Measurements from ENCODE around the gene CACNA2D2. TPM values are rescaled to one million over a fixed set of nuclear protein-coding genes. Genes with fewer than 3 reads are reported as not detected.

The CACNA2D2 gene
- total RNA-seq, 2 experiments from 2014 or later = 0.56 to 1.1 TPM

DNA sequence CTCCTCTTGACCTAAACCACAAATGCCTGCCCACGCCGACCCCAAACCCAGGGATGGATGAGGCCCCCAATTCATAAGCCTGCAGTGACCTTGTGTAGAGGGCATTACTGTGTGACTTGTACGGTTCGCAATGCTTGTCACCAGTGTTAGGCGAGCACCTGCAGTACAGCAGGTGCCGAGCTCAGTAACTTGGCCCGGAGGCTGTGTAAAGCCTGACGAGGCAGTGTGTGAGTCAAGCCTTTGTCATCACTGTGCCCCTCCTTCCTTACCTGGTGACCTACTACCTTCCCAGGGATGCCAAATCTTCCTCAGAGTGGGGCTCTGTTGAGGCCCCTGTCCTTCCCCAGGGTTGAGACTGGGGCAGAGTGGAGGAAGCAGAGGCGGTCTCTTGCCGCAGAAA, 106.9 kb downstream of the CACNA2D2 start:
- no peak overlapping the region for H3K4me3 Mint-ChIP-seq
- H3K9me3 Mint-ChIP-seq (ENCODE audit: low read depth) = no peaks in the 10 kb centered on the region
- H3K4me1 Mint-ChIP-seq = peaks cover 14% of the 10 kb centered on the region
- H3K36me3 Mint-ChIP-seq = no peaks in the 10 kb centered on the region
- no peak for DNase-seq
- CTCF ChIA-PET = interaction anchor here (1.2 kb wide), 1 partner anchor 146 kb away, joined by 4 read pairs; no protein-coding TSS in a partner anchor
- no peak for ATAC-seq
- no peak overlapping the region for H3K27ac Mint-ChIP-seq
- H3K27me3 Mint-ChIP-seq = no peaks in the 10 kb centered on the region

DNA sequence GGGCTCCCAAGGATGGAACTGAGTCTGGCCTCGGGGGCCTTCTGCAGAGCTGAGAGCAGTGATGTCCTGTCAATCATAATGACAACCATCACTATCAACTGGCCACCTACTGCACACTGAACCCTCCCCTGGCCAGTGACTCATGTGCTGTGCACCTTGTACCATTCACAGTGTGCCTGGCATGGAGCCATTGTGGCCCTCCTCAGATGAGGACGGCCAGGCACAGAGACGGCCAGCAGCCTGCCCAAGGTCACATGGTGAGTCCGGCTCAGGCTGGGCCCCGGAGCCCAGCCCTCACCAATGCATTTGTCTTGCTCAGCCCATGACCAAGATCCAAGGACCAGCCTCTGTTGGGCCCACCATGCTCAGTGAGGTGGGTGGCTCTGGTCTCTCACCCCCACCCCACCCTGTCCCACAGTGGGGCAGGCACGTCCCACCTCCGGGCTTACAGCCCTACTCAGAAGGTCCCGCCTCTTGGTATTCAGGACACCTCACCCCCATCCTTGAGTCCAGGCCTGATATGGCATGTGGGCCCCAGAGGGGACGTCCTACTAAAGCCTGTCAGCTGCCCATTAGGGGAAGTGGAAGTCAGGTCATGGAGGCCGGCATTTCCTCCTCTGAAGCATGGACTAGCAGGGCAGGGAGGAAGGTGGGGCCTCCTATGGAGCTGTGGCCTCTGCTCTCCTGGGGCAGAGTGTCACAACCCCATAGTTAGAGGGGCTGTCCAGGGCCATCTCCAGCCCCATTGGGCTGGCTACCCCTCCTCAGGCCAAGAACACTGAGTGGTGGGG, 108.2 kb downstream of the CACNA2D2 start:
- Mint-ChIP-seq H3K27me3 (no peaks in the 10 kb centered on the region), H3K4me3 (no peak overlapping the region), H3K27ac (no peak overlapping the region), H3K9me3 (ENCODE audit: low read depth) (no peaks in the 10 kb centered on the region), H3K36me3 (no peaks in the 10 kb centered on the region), H3K4me1 (peaks cover 18% of the 10 kb centered on the region)
- CTCF ChIA-PET = interaction anchor here (1.2 kb wide), 1 partner anchor 147 kb away, joined by 4 read pairs; no protein-coding TSS in a partner anchor
- DNase-seq = no peak
- no peak for ATAC-seq

DNA sequence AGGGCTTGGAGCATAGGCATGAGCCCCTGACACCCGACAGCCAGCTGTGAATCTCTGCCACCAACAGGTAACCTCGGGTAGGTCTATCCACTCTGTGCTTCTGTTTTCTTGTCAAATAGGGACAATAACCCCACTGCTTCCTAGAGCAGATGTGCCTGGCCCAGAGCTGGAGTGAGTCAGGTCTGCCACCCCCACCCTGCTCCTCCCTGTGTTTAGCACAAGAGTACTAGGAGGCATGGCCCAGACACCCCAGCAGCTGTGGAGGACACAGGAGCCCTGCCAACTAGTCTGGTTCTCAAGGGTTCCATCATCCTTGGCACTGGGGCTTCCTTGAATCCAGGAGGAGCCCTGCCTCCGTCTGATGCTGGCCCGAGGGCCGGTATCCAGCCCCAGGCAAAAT, 110.4 kb downstream of the CACNA2D2 start:
- ATAC-seq = no peak
- no peaks in the 10 kb centered on the region for H3K36me3 Mint-ChIP-seq
- CTCF ChIA-PET = no interaction called here

DNA sequence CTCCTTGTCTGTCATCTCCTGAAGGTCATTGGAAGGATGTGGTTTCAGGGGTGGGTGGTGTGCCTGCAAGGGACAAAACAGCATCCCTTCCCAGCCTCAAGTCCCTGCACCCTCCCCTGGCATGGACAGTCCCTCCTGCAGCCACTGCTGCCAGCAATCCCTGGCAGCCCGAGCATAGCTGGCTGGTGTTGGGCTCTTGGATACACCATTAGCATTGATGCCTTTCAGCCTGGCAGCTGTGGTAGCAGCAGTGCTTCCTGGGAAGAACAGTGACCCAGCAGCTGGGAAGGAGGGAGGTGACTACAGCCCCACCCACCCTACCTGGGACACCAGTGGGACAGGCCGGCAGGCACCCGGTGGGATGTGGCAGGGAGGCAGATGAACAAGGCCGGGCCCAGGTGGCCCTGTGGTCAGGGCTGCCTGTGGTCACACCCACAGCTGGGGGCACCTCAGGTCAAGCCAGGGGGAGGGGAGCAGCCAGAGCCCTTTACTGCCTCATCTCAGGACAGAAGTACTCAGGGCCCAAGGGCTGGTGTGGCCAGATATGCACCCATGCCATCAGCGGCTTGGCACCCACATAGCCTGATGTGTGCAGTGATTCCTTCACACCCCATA, 111.2 kb downstream of the CACNA2D2 start:
- Mint-ChIP-seq H3K36me3 (no peaks in the 10 kb centered on the region), H3K4me1 (peaks cover 11% of the 10 kb centered on the region), H3K9me3 (ENCODE audit: low read depth) (no peaks in the 10 kb centered on the region), H3K27ac (no peak overlapping the region), H3K4me3 (no peak overlapping the region), H3K27me3 (no peaks in the 10 kb centered on the region)
- DNase-seq (no peak), ATAC-seq (no peak)
- CTCF ChIA-PET = interaction anchor here (1.2 kb wide), 1 partner anchor 151 kb away, joined by 3 read pairs; no protein-coding TSS in a partner anchor

More for the DNA sequence above, 110.4 kb downstream of the CACNA2D2 start:
- Mint-ChIP-seq H3K4me1 (peaks cover 12% of the 10 kb centered on the region), H3K9me3 (ENCODE audit: low read depth) (no peaks in the 10 kb centered on the region), H3K27ac (no peak overlapping the region), H3K4me3 (no peak overlapping the region), H3K27me3 (no peaks in the 10 kb centered on the region)
- DNase-seq = no peak

DNA sequence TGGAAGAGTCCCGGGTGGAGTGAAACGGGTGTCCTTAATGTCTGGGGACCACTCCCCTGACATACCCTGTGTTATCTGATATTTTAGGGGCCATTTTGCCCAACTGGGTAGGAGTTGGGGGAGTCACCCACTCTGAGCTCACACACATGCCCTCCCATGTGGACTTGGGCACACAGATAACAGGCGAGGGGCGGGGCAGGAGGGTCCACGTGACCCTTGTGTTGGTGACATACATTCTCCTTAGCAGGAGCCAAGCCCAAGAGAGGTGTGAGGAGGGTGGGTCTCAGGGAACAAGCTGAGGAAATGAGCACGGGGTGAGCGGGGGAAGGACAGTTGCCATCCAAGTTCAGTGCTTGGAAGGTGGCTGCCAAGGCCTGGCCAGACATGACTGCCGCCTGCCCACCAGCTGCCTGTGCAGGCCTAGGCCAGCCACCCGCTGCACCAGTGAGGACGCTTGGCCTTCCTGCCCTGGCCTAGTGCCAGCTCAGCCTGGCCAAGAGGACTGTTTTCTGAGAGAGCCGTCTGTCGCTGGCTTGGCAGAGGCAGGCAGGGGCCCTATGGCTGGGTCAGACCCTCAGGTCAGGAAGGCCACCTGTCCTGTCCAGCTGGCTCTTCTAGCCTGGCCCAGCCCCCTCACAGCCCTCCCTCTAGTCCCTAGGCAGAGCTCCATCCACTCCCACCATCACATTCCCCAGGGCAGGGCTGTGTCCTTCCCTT, 112.8 kb downstream of the CACNA2D2 start:
- DNase-seq = no peak
- no peak overlapping the region for H3K4me3 Mint-ChIP-seq
- H3K36me3 Mint-ChIP-seq = no peaks in the 10 kb centered on the region
- H3K27me3 Mint-ChIP-seq = no peaks in the 10 kb centered on the region
- H3K27ac Mint-ChIP-seq = no peak overlapping the region
- ATAC-seq = no peak
- H3K4me1 Mint-ChIP-seq = peaks cover 11% of the 10 kb centered on the region
- no peaks in the 10 kb centered on the region for H3K9me3 Mint-ChIP-seq (ENCODE audit: low read depth)
- CTCF ChIA-PET = interaction anchor here (1.2 to 1.4 kb wide), 2 partner anchors 21 to 153 kb away, joined by 3 read pairs; no protein-coding TSS in a partner anchor

DNA sequence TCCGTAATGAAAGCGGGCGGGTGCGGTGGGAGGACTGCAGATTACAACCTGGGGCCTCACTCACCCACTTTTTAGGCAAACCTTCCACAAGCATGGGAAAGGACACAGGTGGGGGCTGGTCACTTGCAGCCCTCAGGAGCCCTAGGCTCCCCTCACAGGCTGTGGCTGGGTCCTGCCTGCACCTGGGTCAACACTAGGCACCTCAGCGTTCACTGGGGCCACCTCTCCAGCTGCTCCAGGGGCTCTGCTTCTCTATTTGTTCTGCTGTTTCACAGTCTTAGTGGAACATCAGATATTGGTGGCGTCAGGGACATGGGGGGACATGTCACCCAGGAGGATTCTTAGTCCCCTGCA, 114.0 kb downstream of the CACNA2D2 start:
- H3K36me3 Mint-ChIP-seq = no peaks in the 10 kb centered on the region
- no peak overlapping the region for H3K4me3 Mint-ChIP-seq
- no peaks in the 10 kb centered on the region for H3K9me3 Mint-ChIP-seq (ENCODE audit: low read depth)
- H3K27me3 Mint-ChIP-seq = no peaks in the 10 kb centered on the region
- DNase-seq = no peak
- no peak overlapping the region for H3K27ac Mint-ChIP-seq
- no peak for ATAC-seq
- peaks cover 11% of the 10 kb centered on the region for H3K4me1 Mint-ChIP-seq
- CTCF ChIA-PET = no interaction called here

DNA sequence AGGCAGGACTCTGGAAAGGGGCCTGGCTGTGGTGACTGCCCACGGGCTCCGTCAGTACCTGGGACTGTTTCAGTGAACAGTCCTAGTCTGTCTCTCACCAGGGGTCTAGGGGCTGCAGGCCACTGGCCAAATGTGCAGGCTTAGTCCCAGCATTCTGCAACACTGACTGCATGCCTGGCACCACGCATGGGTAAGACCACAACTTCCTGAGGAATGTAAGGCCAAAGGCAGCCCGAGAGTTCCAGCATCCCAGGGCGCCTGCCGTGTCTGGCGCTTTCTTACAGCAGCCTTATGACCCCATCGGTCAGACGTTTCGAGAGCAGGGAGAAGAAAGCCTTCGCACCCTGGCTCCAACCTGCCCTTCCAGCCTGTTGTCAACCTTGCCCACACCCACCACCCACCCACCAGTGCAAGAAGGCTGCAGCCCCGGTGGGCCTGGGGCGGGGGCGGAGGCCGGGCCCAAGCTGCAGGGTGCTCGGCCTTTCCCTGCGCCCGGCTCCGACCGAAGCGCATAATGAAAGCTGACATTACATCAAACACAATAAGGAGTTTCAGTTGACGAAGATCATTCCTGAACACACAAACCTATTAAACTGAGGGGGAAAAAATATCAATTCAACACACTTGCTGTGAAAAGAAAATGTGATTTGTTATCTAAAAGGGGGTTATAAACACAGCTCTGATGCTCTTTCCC, 114.6 kb downstream of the CACNA2D2 start:
- CTCF ChIA-PET = no interaction called here
- no peaks in the 10 kb centered on the region for H3K9me3 Mint-ChIP-seq (ENCODE audit: low read depth)

DNA sequence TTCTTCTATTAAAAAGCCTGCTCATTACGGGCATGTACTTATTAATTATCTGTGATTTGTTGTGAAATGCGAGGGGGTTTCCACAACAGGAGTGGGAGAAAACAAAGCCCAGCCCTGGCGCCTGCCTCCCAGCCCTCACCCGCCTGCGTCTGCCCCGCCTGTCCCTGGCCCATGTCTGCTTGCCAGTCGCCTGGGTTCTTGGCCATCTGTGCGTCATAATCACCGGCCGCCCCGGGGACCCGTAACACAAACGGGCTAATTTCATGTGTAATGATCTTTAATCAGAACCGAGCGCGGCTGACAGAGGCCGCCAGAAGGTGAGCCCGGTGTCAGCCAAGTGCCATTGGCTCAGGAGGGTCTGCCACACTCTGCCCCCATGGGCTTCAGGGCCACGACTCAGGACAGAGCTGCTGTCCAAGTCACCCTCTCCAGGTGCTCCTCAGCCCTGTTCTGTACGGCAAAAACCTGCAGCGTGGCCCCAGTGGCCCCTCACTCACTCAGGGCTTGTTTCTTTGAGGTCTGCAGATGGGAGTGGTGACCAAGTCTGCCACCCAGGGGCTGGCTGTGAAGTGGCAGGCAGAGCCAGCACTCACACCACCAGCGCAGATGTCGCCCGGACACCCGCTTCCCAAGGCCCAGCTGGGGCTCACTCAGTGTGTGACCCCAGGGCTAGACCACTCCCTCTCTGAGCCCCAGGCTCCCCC, 115.3 kb downstream of the CACNA2D2 start:
- no peak overlapping the region for H3K4me3 Mint-ChIP-seq
- H3K36me3 Mint-ChIP-seq = no peaks in the 10 kb centered on the region
- DNase-seq = no peak
- ATAC-seq = no peak
- H3K27ac Mint-ChIP-seq = no peak overlapping the region
- peaks cover 11% of the 10 kb centered on the region for H3K4me1 Mint-ChIP-seq
- CTCF ChIA-PET = interaction anchor here (1.9 kb wide), 1 partner anchor 39 kb away, joined by 5 read pairs; no protein-coding TSS in a partner anchor
- H3K9me3 Mint-ChIP-seq (ENCODE audit: low read depth) = no peaks in the 10 kb centered on the region
- no peaks in the 10 kb centered on the region for H3K27me3 Mint-ChIP-seq

More for the DNA sequence above, 114.6 kb downstream of the CACNA2D2 start:
- no peak for ATAC-seq
- Mint-ChIP-seq H3K27ac (no peak overlapping the region), H3K36me3 (no peaks in the 10 kb centered on the region), H3K4me3 (no peak overlapping the region), H3K27me3 (no peaks in the 10 kb centered on the region), H3K4me1 (peaks cover 11% of the 10 kb centered on the region)
- no peak for DNase-seq

DNA sequence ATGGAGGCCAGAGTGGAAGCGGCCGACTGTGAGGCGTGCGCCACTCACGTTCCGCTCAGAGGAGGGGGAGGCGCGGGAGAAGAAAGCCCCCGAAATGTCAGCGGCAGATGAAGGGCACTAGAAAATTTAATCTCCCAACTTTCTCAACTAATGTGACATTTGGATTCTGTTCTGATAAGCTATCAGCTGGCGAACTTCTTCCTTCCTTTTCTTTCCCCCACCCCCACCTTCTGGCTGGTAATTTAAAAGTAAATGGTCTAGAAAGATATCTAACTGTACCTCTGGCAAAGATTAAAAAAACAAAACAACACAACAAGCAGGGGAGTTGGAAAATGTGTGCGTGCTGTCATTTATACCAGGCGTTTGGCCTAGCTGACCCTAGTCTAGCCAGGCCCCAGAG, 117.7 kb downstream of the CACNA2D2 start:
- Mint-ChIP-seq H3K36me3 (no peaks in the 10 kb centered on the region), H3K27me3 (no peaks in the 10 kb centered on the region), H3K9me3 (ENCODE audit: low read depth) (no peaks in the 10 kb centered on the region), H3K4me1 (no peaks in the 10 kb centered on the region), H3K4me3 (no peak overlapping the region), H3K27ac (no peak overlapping the region)
- CTCF ChIA-PET = interaction anchor here (1.0 kb wide), 1 partner anchor 38 kb away, joined by 5 read pairs; no protein-coding TSS in a partner anchor
- ATAC-seq (no peak), DNase-seq (no peak)

DNA sequence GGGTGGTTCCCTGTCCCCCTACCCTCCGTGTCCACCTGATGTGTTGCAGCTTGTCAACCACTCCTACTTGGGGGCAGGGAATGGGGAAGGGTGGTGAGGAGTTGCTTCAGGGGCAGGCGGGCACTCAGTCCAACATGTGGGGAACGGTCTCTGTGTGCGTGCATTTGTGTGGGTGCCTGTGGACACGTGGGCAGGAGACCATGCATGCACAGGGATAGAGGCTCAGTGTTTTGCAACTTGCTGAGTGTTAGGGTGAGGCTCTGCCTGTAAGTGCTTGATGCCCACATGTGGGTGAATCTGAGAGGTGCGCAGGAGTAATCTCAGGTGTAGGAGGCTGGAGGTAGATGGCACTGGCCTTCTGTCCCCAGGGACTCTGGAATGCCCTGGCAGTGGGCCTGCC, 119.7 kb downstream of the CACNA2D2 start:
- Mint-ChIP-seq H3K4me1 (no peaks in the 10 kb centered on the region), H3K27me3 (no peaks in the 10 kb centered on the region), H3K9me3 (ENCODE audit: low read depth) (no peaks in the 10 kb centered on the region), H3K36me3 (no peaks in the 10 kb centered on the region), H3K4me3 (no peak overlapping the region), H3K27ac (no peak overlapping the region)
- DNase-seq (no peak), ATAC-seq (no peak)
- CTCF ChIA-PET = interaction anchor here (0.9 kb wide), 1 partner anchor 167 kb away, joined by 3 read pairs; no protein-coding TSS in a partner anchor

DNA sequence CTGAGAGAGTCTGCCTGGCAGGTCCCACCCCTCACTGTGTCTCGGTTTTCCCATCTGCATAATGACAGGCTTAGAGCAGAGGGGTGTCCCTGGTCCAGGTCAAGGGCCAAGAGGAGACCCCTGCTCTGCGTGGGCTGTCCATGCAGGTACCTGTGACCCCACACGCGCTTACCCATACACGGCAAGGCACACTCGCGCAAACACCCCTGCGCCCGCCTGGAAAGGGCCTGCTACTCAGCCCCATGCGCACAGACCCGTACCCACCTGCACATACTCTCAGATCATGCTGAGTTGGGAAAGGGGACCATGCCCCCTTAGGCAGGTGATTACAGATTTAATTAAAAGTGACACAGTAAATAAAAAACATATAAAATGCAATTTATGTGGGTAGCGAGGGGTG, 120.7 kb downstream of the CACNA2D2 start:
- ATAC-seq = no peak
- CTCF ChIA-PET = no interaction called here
- no peak overlapping the region for H3K27ac Mint-ChIP-seq

DNA sequence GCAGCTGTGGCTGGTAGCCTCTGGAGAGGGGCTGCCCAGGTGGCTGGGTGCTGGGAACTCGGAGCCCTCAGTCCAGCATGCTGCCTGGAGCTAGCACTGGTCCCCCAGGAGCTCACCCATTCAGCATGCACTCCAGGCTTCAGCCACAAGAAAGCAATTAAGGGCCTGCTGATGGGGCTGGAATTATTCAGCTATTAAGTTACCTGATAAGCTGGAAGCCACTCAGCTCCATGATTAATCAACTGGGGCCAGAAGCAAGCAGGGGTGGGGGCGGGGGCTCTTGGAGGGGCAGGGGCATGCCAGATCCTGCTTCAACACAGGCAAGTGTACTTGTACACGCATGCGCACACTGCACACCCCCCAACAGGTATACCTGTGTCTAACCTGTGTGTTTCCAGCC, 122.1 kb downstream of the CACNA2D2 start:
- H3K27ac Mint-ChIP-seq = no peak overlapping the region
- CTCF ChIA-PET = no interaction called here
- no peak for ATAC-seq
- no peak overlapping the region for H3K4me3 Mint-ChIP-seq
- no peaks in the 10 kb centered on the region for H3K4me1 Mint-ChIP-seq
- H3K36me3 Mint-ChIP-seq = no peaks in the 10 kb centered on the region
- no peaks in the 10 kb centered on the region for H3K9me3 Mint-ChIP-seq (ENCODE audit: low read depth)
- no peaks in the 10 kb centered on the region for H3K27me3 Mint-ChIP-seq
- no peak for DNase-seq

More for the DNA sequence above, 120.7 kb downstream of the CACNA2D2 start:
- no peak for DNase-seq
- Mint-ChIP-seq H3K9me3 (ENCODE audit: low read depth) (no peaks in the 10 kb centered on the region), H3K4me1 (no peaks in the 10 kb centered on the region), H3K36me3 (no peaks in the 10 kb centered on the region), H3K27me3 (no peaks in the 10 kb centered on the region), H3K4me3 (no peak overlapping the region)

All from activated CD8-positive, alpha-beta memory T cell treated with anti-CD3 and anti-CD28 coated beads, Interleukin-2, amount 10 ng/mL, durations not matched to agents 7 days and 5 days (primary cell).